GM12864 (cell line): Measurements from ENCODE around the gene OGFOD2.
A peak's percentile ranks its signal among the peaks of the same experiment; 100 is the strongest.

Source experiments
- DNase-seq: peaks from one replicate; pipeline ENCODE4 v3.0.0-alpha.2; 2011; ENCODE audit warnings: low read depth
- H3K4me3 ChIP-seq: 2 replicates; pipeline ENCODE4 v1.5.1; 2011; ENCODE audit warnings: mild to moderate bottlenecking, low read depth, low read length, control low read depth
- TF ChIP-seq, protein P1 (sequence below): IDR thresholded peaks from 2 replicates; pipeline ENCODE4 v1.5.1; 2011; ENCODE audit warnings: low read depth, mild to moderate bottlenecking, moderate library complexity, low read length, control low read depth, inconsistent platforms; ENCODE audit errors: missing control alignments

OGFOD2 gene

DNA sequence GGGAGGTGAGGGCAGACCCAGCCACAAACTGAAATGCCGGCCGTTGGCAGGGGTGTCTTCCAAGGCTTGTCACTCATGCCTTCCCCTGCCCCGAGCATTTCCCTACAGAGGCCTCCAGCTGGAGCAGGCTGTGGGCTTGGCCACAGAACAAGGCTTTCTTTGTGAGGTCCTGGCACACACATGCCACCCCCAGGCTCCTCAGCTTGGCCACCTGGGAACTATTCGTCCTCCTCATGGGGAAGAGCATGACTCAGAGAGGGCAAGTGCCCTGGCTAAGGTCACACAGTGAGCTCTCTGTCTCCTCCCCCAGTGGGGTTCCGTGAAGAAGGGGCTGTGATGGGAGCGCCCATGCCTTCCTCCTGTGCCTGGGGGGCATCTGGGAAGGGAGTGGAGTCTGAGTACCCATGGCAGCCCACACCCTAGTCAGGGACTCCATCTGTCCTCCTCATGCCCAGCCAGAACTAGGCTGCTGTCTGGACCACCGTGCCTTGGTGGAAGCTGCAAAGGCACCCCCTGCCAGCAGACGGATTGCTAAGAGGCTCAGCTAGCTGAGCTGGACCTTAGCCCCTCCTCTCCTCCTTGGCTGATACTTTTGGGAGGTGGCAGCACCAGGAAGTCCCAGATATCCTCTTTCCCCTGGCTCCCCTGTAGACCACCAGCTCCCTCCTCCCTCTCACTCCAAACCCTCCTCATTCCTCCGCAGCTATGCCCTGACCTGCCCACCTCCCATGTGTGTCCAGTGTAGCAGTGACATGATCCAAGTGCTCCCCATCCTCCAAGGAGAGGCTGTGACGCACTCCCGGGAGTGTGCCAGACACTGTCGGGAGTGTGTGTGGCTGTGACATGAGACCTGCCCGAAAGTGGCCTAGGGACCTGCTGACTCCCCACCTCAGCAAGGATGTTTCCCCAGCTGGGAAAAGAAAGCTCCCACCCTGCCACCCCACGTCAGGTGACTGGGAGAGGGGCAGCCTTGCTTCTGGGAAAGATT, 30.1 kb upstream of the OGFOD2 start:
- H3K4me3 ChIP-seq, result no peak overlapping the region
- DNase-seq, result no peak
- TF ChIP-seq, protein P1, sequence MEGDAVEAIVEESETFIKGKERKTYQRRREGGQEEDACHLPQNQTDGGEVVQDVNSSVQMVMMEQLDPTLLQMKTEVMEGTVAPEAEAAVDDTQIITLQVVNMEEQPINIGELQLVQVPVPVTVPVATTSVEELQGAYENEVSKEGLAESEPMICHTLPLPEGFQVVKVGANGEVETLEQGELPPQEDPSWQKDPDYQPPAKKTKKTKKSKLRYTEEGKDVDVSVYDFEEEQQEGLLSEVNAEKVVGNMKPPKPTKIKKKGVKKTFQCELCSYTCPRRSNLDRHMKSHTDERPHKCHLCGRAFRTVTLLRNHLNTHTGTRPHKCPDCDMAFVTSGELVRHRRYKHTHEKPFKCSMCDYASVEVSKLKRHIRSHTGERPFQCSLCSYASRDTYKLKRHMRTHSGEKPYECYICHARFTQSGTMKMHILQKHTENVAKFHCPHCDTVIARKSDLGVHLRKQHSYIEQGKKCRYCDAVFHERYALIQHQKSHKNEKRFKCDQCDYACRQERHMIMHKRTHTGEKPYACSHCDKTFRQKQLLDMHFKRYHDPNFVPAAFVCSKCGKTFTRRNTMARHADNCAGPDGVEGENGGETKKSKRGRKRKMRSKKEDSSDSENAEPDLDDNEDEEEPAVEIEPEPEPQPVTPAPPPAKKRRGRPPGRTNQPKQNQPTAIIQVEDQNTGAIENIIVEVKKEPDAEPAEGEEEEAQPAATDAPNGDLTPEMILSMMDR, result no peak

DNA sequence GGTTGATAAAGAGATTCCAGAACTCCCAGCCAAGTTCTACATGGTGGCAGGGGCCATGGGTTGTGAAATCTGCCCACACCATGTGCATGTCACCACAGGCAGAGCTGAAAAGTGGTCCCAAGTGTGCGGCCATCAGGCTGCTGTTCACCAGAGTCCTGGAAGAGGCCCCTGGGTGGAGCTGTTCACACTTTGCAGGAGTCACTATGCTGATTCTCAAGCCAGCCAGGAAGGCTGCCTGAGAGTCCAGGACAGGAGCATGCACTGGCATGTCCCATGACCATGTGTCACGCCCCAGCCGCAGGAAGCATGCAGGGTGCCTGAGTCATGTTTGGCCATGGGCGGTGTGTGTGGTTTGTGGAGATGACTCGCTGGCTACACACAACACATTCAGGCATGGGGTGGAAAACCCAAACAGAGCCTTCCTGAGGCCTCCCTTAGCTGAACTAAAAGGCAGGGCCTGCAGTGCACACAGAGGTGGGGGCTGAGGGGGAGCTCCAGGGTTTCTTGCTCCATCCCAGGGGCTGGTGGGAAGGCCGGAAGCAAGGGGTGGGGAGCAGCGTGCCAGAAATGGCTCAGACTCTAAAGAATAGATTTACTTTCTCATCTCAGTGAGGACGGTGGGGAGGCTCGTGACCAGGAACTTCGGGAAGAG, 28.2 kb upstream of the OGFOD2 start:
- DNase-seq, result peak; percentile 66
- no peak overlapping the region for H3K4me3 ChIP-seq

DNA sequence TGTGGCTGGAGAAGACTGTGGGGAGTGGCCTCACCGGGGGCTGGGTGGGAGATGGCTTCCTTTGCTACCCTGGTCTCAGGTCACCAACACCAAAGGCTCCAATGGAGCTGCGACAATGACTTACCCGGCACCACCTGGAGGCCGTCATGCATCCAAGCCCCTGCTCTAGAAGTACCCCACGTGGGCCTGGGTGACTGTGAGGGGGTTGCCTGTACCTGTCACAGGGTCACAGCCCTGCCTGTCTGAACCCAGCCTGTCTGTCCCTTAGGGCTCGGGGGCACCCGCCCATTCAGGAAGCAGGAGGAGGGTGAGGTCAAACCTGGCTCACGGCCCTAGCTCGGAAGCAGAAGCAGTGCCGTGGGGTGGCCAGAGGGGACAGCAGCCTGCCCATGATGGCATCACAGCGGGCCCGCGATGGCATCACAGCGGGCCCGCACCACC, 27.7 kb upstream of the OGFOD2 start:
- TF ChIP-seq, protein P1, result no peak

More for the DNA sequence above, 28.2 kb upstream of the OGFOD2 start:
- TF ChIP-seq, protein P1, result peak; percentile 32

DNA sequence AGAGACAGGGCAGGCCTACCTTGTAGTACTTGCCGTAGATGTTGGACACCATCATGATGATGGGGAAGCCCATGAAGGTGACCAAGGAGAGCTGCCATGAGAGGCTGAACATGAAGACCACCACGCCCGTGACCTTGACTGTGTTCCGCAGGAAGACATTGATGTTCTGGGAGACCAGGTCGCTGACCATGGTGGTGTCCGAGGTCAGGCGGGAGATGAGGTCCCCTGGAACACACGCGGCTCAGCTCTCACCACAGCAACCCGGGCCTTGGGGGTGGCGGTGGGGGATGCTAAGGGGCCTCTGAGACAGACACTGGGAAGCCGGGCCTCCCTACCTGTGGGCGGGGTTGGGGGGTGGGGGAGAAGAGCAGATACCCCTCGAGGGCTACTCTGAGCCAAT, 26.4 kb upstream of the OGFOD2 start:
- no peak for DNase-seq
- TF ChIP-seq, protein P1, result no peak
- H3K4me3 ChIP-seq, result no peak overlapping the region

More for the DNA sequence above, 27.7 kb upstream of the OGFOD2 start:
- no peak overlapping the region for H3K4me3 ChIP-seq
- DNase-seq, result no peak

DNA sequence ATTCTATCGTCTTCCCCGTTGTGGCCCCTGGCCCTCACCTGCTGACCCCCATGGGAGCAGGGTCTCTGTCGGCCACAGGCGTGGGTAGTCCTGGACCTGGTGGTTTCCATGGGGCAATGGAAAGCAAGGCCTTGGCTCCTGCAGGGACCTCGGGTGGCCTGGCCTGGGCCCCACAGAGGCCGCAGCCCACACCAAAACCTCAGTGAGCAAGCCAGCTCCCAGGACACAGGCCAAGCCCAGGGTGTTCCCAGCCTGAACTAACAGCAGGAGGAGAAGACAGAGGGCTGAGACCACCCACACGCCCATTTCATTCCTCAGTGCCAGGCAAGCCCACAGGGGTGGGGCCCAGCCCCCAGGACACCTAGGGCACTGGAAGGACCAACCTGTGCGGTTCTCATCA, 25.6 kb upstream of the OGFOD2 start:
- no peak for DNase-seq
- TF ChIP-seq, protein P1, result no peak

DNA sequence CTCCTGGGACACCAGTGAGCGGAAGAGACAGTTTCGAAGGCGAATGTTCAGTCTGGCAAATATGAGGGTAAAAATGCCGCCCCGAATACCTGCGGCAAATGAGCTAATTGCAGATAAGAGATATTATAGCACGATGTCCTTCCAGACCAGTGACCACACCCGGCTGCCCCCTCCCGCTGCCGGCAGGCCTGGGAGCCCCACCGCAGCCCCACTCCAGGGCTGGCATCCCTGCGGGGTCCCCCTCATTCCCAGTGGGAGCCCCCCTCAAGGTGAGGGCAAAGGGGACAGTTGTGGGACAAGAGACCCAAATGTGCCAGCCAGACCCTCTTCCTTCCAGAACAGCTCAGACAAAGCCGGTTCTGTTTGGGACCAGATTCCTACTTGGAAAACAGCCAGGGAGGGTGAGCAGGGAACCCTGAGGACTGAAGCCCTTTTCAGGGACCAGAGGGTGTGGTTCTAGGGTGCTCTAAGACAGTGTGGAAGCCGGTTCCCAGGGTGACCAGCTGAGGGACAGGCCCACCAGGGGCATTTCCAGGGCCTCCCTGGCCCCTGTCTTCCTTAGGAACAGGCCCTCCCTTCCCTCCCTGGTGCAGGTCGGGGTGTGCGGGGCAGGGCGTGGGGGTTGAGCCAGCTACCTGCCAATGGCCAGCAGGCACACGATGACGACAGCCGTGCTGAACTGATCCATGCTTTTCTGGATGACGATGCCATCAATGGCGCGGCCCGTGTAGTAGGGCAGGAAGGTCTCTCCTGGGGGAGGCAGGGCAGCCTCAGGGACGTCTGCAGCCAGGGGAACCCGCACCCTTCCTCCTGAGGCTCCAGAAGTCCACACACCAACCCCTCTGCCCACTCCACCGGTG, 25.0 kb upstream of the OGFOD2 start:
- DNase-seq, result no peak
- TF ChIP-seq, protein P1, result no peak
- no peak overlapping the region for H3K4me3 ChIP-seq

More for the DNA sequence above, 25.6 kb upstream of the OGFOD2 start:
- no peak overlapping the region for H3K4me3 ChIP-seq
